Neural progenitor cell (in vitro differentiated cells): ENCODE results near the gene DEFB126. TPM values are rescaled to one million over a fixed set of nuclear protein-coding genes. Genes with fewer than 3 reads are reported as not detected.

Source experiments
- DNase-seq: peaks from one replicate; pipeline ENCODE4 v3.0.0-alpha.2; 2016; ENCODE audit warnings: low spot score
- H2AFZ ChIP-seq: fragments of 200-600 bp; sonication (generic); replicated peaks from 2 replicates; pipeline ENCODE4 v1.6.1; 2016; ENCODE audit warnings: antibody characterized with exemption
- H3F3A ChIP-seq: fragments of 200-600 bp; sonication (generic); 2 replicates; pipeline ENCODE4 v1.6.1; 2016; ENCODE audit warnings: antibody characterized with exemption, low read depth
- H3K27ac ChIP-seq: fragments of 200-600 bp; sonication (generic); 2 replicates; pipeline ENCODE4 v1.5.1; 2016; ENCODE audit warnings: mild to moderate bottlenecking
- H3K27me3 ChIP-seq: fragments of 200-600 bp; sonication (generic); 2 replicates; pipeline ENCODE4 v1.6.1; 2016; ENCODE audit warnings: mild to moderate bottlenecking, moderate library complexity
- H3K36me3 ChIP-seq: fragments of 200-600 bp; sonication (generic); 2 replicates; pipeline ENCODE4 v1.5.1; 2016
- H3K4me1 ChIP-seq: fragments of 200-600 bp; sonication (generic); 2 replicates; pipeline ENCODE4 v1.6.1; 2016; ENCODE audit warnings: mixed run types
- H3K4me2 ChIP-seq: fragments of 200-600 bp; sonication (generic); 2 replicates; pipeline ENCODE4 v1.6.1; 2016
- H3K4me3 ChIP-seq: fragments of 200-600 bp; sonication (generic); 2 replicates; pipeline ENCODE4 v1.5.1; 2016
- H3K79me2 ChIP-seq: fragments of 200-600 bp; sonication (generic); 2 replicates; pipeline ENCODE4 v1.6.1; 2016; ENCODE audit warnings: low read depth
- H3K9ac ChIP-seq: fragments of 200-600 bp; sonication (generic); 2 replicates; pipeline ENCODE4 v1.6.1; 2016
- H3K9me3 ChIP-seq: fragments of 200-600 bp; sonication (generic); 2 replicates; pipeline ENCODE4 v1.5.1; 2016; ENCODE audit warnings: low read depth
- H4K20me1 ChIP-seq: fragments of 200-600 bp; sonication (generic); 2 replicates; pipeline ENCODE4 v1.6.1; 2016; ENCODE audit warnings: low read depth
- H3K27ac Mint-ChIP-seq: 3 replicates; pipeline ENCODE4 v1.8.0; 2021; ENCODE audit warnings: mixed read lengths
- H3K27me3 Mint-ChIP-seq: 2 replicates; pipeline ENCODE4 v1.8.0; 2022; ENCODE audit warnings: low read depth, mild to moderate bottlenecking, inconsistent platforms, moderate library complexity, mixed read lengths; ENCODE audit not compliant: insufficient read depth
- H3K36me3 Mint-ChIP-seq: 3 replicates; pipeline ENCODE4 v1.8.0; 2021; ENCODE audit warnings: mixed read lengths
- H3K4me1 Mint-ChIP-seq: 3 replicates; pipeline ENCODE4 v1.8.0; 2021; ENCODE audit warnings: mixed read lengths
- H3K4me3 Mint-ChIP-seq: 3 replicates; pipeline ENCODE4 v1.8.0; 2021; ENCODE audit warnings: mild to moderate bottlenecking, moderate library complexity, mixed read lengths
- H3K9me3 Mint-ChIP-seq: 3 replicates; pipeline ENCODE4 v1.8.0; 2020; ENCODE audit warnings: mixed read lengths
- EZH2 ChIP-seq: fragments of 200-600 bp; sonication (generic); IDR thresholded peaks from 2 replicates; pipeline ENCODE4 v1.6.1; 2017; ENCODE audit warnings: antibody characterized with exemption, mild to moderate bottlenecking, moderate library complexity
- EZH2phosphoT487 ChIP-seq: fragments of 200-600 bp; sonication (generic); IDR thresholded peaks from 2 replicates; pipeline ENCODE4 v1.6.1; 2017; ENCODE audit warnings: antibody characterized with exemption
- total RNA-seq: library from RNA; depleted of rRNA; stranded (reverse); fragments of >200 nt; gene quantifications from 2 replicates; pipeline ENCODE4 v1.2.3, GENCODE V29; 2015; ENCODE audit warnings: low replicate concordance
- TF ChIP-seq, protein P1 (sequence below): fragments of 200-600 bp; sonication (generic); IDR thresholded peaks from 2 replicates; pipeline ENCODE4 v1.5.1; 2017; ENCODE audit warnings: antibody characterized with exemption, mild to moderate bottlenecking

Gene DEFB126
- total RNA-seq, 1 donor from 2014 or later: not detected

DNA sequence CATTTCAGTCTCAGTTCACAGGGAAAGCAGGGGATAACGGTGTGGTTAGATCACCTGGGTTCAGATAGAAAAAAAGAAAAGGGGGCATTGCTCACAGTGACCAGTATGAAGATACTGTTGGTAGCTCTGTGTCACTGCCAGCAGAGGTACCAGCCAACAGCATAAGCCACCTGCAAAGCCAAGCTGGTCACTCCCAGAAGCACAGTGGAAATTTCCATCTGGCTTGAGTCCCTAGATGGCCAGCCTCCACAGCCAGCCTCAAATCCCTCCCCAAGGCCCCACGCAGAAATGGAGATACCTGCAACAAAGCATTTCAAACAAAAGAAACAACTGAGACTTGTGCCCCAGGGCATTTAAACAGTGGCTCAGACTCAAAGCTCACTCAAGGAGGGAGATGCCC, 26.5 kb downstream of the DEFB126 start:
- Histone ChIP-seq H3K79me2 (no peaks in the 10 kb centered on the region), H3K27me3 (peaks cover 29% of the 10 kb centered on the region), H2AFZ (no peak overlapping the region), H3K36me3 (no peaks in the 10 kb centered on the region), H3K4me2 (no peak overlapping the region), H4K20me1 (no peaks in the 10 kb centered on the region), H3F3A (no peaks in the 10 kb centered on the region), H3K9me3 (no peaks in the 10 kb centered on the region), H3K4me1 (no peaks in the 10 kb centered on the region), H3K4me3 (no peak overlapping the region), H3K27ac (no peak overlapping the region), H3K9ac (no peak overlapping the region)
- no peak for DNase-seq
- Mint-ChIP-seq H3K4me1 (no peaks in the 10 kb centered on the region), H3K27me3 (peaks cover 3% of the 10 kb centered on the region), H3K27ac (no peak overlapping the region), H3K4me3 (no peak overlapping the region), H3K36me3 (no peaks in the 10 kb centered on the region), H3K9me3 (no peaks in the 10 kb centered on the region)
- TF ChIP-seq, protein P1, sequence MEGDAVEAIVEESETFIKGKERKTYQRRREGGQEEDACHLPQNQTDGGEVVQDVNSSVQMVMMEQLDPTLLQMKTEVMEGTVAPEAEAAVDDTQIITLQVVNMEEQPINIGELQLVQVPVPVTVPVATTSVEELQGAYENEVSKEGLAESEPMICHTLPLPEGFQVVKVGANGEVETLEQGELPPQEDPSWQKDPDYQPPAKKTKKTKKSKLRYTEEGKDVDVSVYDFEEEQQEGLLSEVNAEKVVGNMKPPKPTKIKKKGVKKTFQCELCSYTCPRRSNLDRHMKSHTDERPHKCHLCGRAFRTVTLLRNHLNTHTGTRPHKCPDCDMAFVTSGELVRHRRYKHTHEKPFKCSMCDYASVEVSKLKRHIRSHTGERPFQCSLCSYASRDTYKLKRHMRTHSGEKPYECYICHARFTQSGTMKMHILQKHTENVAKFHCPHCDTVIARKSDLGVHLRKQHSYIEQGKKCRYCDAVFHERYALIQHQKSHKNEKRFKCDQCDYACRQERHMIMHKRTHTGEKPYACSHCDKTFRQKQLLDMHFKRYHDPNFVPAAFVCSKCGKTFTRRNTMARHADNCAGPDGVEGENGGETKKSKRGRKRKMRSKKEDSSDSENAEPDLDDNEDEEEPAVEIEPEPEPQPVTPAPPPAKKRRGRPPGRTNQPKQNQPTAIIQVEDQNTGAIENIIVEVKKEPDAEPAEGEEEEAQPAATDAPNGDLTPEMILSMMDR: no peak
- TF ChIP-seq EZH2phosphoT487 (no peak), EZH2 (no peak)

DNA sequence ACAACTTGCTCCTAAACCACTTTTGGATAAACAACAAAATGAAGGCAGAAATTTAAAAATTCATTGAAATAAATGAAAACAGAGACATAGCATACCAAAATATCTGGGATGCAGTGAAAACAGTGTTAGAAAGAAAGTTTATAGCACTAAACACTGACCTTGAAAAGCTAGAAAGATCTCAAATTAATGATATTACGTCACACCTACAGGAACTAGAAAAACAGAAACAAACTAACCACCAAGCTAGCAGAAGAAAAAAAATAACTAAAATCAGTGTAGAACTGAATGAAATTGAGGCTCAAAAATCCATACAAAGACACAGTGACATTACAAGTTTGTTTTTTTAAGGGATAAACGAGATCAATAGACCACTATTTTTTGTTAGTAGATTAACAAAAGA, 41.9 kb downstream of the DEFB126 start:
- no peak overlapping the region for H3K4me3 Mint-ChIP-seq
- TF ChIP-seq, protein P1: no peak
- no peak for TF ChIP-seq EZH2phosphoT487
- no peak for TF ChIP-seq EZH2
- no peak overlapping the region for H3K4me3 ChIP-seq
- no peak overlapping the region for H3K4me2 ChIP-seq
- H3K27me3 Mint-ChIP-seq: peaks cover 5% of the 10 kb centered on the region
- H3K36me3 Mint-ChIP-seq: no peaks in the 10 kb centered on the region
- no peaks in the 10 kb centered on the region for H3K36me3 ChIP-seq
- H3F3A ChIP-seq: no peaks in the 10 kb centered on the region
- no peaks in the 10 kb centered on the region for H3K9me3 Mint-ChIP-seq
- H3K79me2 ChIP-seq: no peaks in the 10 kb centered on the region
- H3K27ac Mint-ChIP-seq: no peak overlapping the region
- no peaks in the 10 kb centered on the region for H4K20me1 ChIP-seq
- no peaks in the 10 kb centered on the region for H3K4me1 Mint-ChIP-seq
- no peak overlapping the region for H3K9ac ChIP-seq
- H2AFZ ChIP-seq: no peak overlapping the region
- DNase-seq: no peak
- no peak overlapping the region for H3K27ac ChIP-seq
- no peaks in the 10 kb centered on the region for H3K9me3 ChIP-seq
- peaks cover 26% of the 10 kb centered on the region for H3K27me3 ChIP-seq
- H3K4me1 ChIP-seq: no peaks in the 10 kb centered on the region

GRCh38 chr20:187733-188132, 45.3 kb downstream of the DEFB126 start:
- H3K4me3 Mint-ChIP-seq: no peak overlapping the region
- Histone ChIP-seq H3K36me3 (no peaks in the 10 kb centered on the region), H3K27ac (no peak overlapping the region), H3K9ac (no peak overlapping the region), H3K4me3 (no peak overlapping the region), H3K4me1 (no peaks in the 10 kb centered on the region), H3K9me3 (no peaks in the 10 kb centered on the region), H3K79me2 (no peaks in the 10 kb centered on the region), H2AFZ (no peak overlapping the region), H3K27me3 (peaks cover 21% of the 10 kb centered on the region), H3F3A (no peaks in the 10 kb centered on the region), H4K20me1 (no peaks in the 10 kb centered on the region), H3K4me2 (no peak overlapping the region)
- H3K27me3 Mint-ChIP-seq: peaks cover 9% of the 10 kb centered on the region
- H3K27ac Mint-ChIP-seq: no peak overlapping the region
- DNase-seq: no peak
- H3K4me1 Mint-ChIP-seq: no peaks in the 10 kb centered on the region
- peaks cover 11% of the 10 kb centered on the region for H3K9me3 Mint-ChIP-seq
- no peaks in the 10 kb centered on the region for H3K36me3 Mint-ChIP-seq
- TF ChIP-seq EZH2 (no peak), EZH2phosphoT487 (no peak)
- TF ChIP-seq, protein P1: no peak
